Right renal pelvis (tissue), 4 donors: ENCODE data around the gene FOXM1. TPM values are rescaled to one million over a fixed set of nuclear protein-coding genes. Genes with fewer than 3 reads are reported as not detected.
"Not testable (repeated sequence)": the region's sequence is repeated elsewhere in the genome, so short reads cannot be mapped to it uniquely, and the experiment has no call there.

Experiments used
- DNase-seq, 4 donors: peaks; one replicate each; pipeline ENCODE4 v3.0.0-alpha.2; 2013; ENCODE audit warnings: low read depth in 4 of 4, low spot score in 3 of 4, missing footprints in 1 of 4
- polyA plus RNA-seq, 4 donors: library from polyadenylated mRNA; unstranded; fragments of 120-200 nt; gene quantifications; one replicate each; pipeline ENCODE4 v1.2.1, GENCODE V29; 2013; ENCODE audit not compliant: insufficient read length in 4 of 4

The FOXM1 gene
- polyA plus RNA-seq, 4 donors: 26.6 to 31.3 (median 29.8) TPM

- no peak for DNase-seq
These were observed 7.8 kb upstream of the FOXM1 start for GRCh38 chr12:2884810-2885209.

GRCh38 chr12:2879853-2880252, 2.9 kb upstream of the FOXM1 start:
- no peak for DNase-seq

GRCh38 chr12:2877953-2878732, 1.2 kb upstream of the FOXM1 start:
- DNase-seq: no peak

- DNase-seq: no peak
These were observed 435 bp downstream of the FOXM1 start for GRCh38 chr12:2876431-2877046.

- not testable (repeated sequence) for DNase-seq
These were observed 7.9 kb downstream of the FOXM1 start for GRCh38 chr12:2868986-2869632.

GRCh38 chr12:2864198-2864597, 12.8 kb downstream of the FOXM1 start:
- DNase-seq: no peak

GRCh38 chr12:2863402-2863801, 13.6 kb downstream of the FOXM1 start:
- not testable (repeated sequence) for DNase-seq

GRCh38 chr12:2862876-2863275, 14.1 kb downstream of the FOXM1 start:
- no peak for DNase-seq

GRCh38 chr12:2860170-2860569, 16.8 kb downstream of the FOXM1 start:
- no peak for DNase-seq

- no peak for DNase-seq
These were observed 18.0 kb downstream of the FOXM1 start for GRCh38 chr12:2858944-2859421.

GRCh38 chr12:2858334-2858733, 18.6 kb downstream of the FOXM1 start:
- no peak for DNase-seq

GRCh38 chr12:2857576-2857975, 19.4 kb downstream of the FOXM1 start:
- DNase-seq: no peak

- DNase-seq: no peak
These were observed 19.9 kb downstream of the FOXM1 start, which contains the start of gene TEX52 for GRCh38 chr12:2857021-2857431. Gene TEX52 (minus strand): TSS chr12:2857039. CDS start chr12:2857026, 13 bp downstream.

GRCh38 chr12:2856051-2856450, 20.9 kb downstream of the FOXM1 start:
- DNase-seq: no peak

GRCh38 chr12:2855546-2855945, 21.4 kb downstream of the FOXM1 start:
- no peak for DNase-seq

GRCh38 chr12:2854669-2855453, 22.1 kb downstream of the FOXM1 start:
- DNase-seq: no peak

GRCh38 chr12:2853626-2854025, 23.3 kb downstream of the FOXM1 start:
- DNase-seq: peak in 1 of 4 donors; percentile 66

GRCh38 chr12:2851931-2852330, 25.0 kb downstream of the FOXM1 start:
- DNase-seq: no peak

GRCh38 chr12:2845280-2845679, 31.7 kb downstream of the FOXM1 start:
- DNase-seq: no peak

- DNase-seq: no peak
These were observed 32.2 kb downstream of the FOXM1 start for GRCh38 chr12:2844786-2845185.

GRCh38 chr12:2842948-2843347, 34.0 kb downstream of the FOXM1 start:
- no peak for DNase-seq
